Smooth muscle cell (in vitro differentiated cells): ENCODE data around the gene SKP1. TPM values are rescaled to one million over a fixed set of nuclear protein-coding genes. Genes with fewer than 3 reads are reported as not detected.

Experiments used
- DNase-seq: peaks from one replicate; lab custom pipeline; 2025; ENCODE audit not compliant: unreplicated experiment; lab: John Stamatoyannopoulos, UW
- H2AFZ ChIP-seq: fragments of 200-600 bp; sonication (generic); 2 replicates; pipeline ENCODE4 v1.6.0; 2016; ENCODE audit warnings: antibody characterized with exemption, low read depth, mild to moderate bottlenecking
- H3F3A ChIP-seq: fragments of 200-600 bp; sonication (generic); 2 replicates; pipeline ENCODE4 v1.6.0; 2017; ENCODE audit warnings: antibody characterized with exemption, low read depth
- H3K27ac ChIP-seq: fragments of 200-600 bp; sonication (generic); 2 replicates; pipeline ENCODE4 v1.5.1; 2016; ENCODE audit warnings: low read depth, mild to moderate bottlenecking
- H3K27me3 ChIP-seq: fragments of 200-600 bp; sonication (generic); 2 replicates; pipeline ENCODE4 v1.6.1; 2016; ENCODE audit warnings: low read depth, mild to moderate bottlenecking
- H3K36me3 ChIP-seq: fragments of 200-600 bp; sonication (generic); 2 replicates; pipeline ENCODE4 v1.5.1; 2016; ENCODE audit warnings: low read depth
- H3K4me1 ChIP-seq: fragments of 200-600 bp; sonication (generic); 2 replicates; pipeline ENCODE4 v1.5.1; 2016; ENCODE audit warnings: low read depth
- H3K4me2 ChIP-seq: fragments of 200-600 bp; sonication (generic); 2 replicates; pipeline ENCODE4 v1.6.0; 2016; ENCODE audit warnings: mild to moderate bottlenecking
- H3K4me3 ChIP-seq: fragments of 200-600 bp; sonication (generic); 2 replicates; pipeline ENCODE4 v1.5.1; 2016; ENCODE audit warnings: mild to moderate bottlenecking
- H3K79me2 ChIP-seq: fragments of 200-600 bp; sonication (generic); 2 replicates; pipeline ENCODE4 v1.6.0; 2016; ENCODE audit warnings: low read depth, mild to moderate bottlenecking
- H3K9ac ChIP-seq: fragments of 200-600 bp; sonication (generic); 2 replicates; pipeline ENCODE4 v1.6.0; 2016; ENCODE audit warnings: low read depth
- H3K9me3 ChIP-seq: fragments of 200-600 bp; sonication (generic); replicated peaks from 2 replicates; pipeline ENCODE4 v1.5.1; 2016; ENCODE audit warnings: low read depth
- H4K20me1 ChIP-seq: fragments of 200-600 bp; sonication (generic); 2 replicates; pipeline ENCODE4 v1.6.0; 2016; ENCODE audit warnings: low read depth
- WGBS: methylation state at CpG from one replicate; pipeline ENCODE4 v1.1.7; 2016; ENCODE audit warnings: low lambda C conversion rate; 5-methylcytosine and 5-hydroxymethylcytosine counted together
- polyA plus RNA-seq: library from polyadenylated mRNA; unstranded; fragments of >200 nt; fragmentation: Nextera tagmentation; extraction: Ambion mirVana; gene quantifications from 2 replicates; pipeline ENCODE4 v1.2.1, GENCODE V29; 2016
- total RNA-seq: library from RNA; depleted of rRNA; stranded (reverse); fragments of >200 nt; gene quantifications from 2 replicates; pipeline ENCODE4 v1.2.3, GENCODE V29; 2014
- TF ChIP-seq, protein P1 (sequence below): fragments of 200-600 bp; sonication (generic); IDR thresholded peaks from 2 replicates; pipeline ENCODE4 v1.5.1; 2017; ENCODE audit warnings: borderline replicate concordance, mild to moderate bottlenecking, antibody characterized with exemption; ENCODE audit not compliant: insufficient read depth, poor library complexity, severe bottlenecking

Gene SKP1
- total and polyA plus RNA-seq, 2 experiments from 2014 or later, result 620 to 739 TPM

DNA sequence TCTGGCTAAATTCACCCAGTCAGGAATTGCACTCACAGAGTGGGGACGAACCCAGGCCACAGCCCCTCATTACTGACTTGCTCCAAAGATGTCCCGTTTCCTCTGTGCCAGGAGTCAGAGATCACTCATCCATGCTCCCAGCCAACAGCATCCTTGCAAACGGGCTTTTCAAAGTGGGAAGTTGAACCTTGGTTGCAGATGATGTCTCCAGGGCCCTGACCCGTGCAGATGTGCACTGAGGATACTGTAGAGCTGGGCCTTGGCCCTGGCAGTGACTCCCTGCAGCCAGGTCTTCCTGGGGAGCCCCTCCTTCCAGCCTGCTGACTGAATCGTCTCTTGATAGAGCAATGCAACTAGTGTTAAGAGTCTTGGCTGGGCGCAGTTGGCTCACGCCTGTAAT is 40.0 kb downstream of the SKP1 start:
- Histone ChIP-seq H3K4me3 (no peak overlapping the region), H2AFZ (no peak overlapping the region), H3F3A (no peaks in the 10 kb centered on the region), H3K9ac (no peak overlapping the region), H3K27me3 (no peaks in the 10 kb centered on the region), H3K27ac (no peak overlapping the region), H3K4me2 (no peak overlapping the region), H3K79me2 (peaks cover 5% of the 10 kb centered on the region), H3K9me3 (no peaks in the 10 kb centered on the region), H4K20me1 (peaks cover 100% of the 10 kb centered on the region), H3K36me3 (no peaks in the 10 kb centered on the region), H3K4me1 (no peaks in the 10 kb centered on the region)
- 96% methylated on average over 7 of the region's 7 CpGs for WGBS
- DNase-seq, result no peak
- TF ChIP-seq, protein P1, sequence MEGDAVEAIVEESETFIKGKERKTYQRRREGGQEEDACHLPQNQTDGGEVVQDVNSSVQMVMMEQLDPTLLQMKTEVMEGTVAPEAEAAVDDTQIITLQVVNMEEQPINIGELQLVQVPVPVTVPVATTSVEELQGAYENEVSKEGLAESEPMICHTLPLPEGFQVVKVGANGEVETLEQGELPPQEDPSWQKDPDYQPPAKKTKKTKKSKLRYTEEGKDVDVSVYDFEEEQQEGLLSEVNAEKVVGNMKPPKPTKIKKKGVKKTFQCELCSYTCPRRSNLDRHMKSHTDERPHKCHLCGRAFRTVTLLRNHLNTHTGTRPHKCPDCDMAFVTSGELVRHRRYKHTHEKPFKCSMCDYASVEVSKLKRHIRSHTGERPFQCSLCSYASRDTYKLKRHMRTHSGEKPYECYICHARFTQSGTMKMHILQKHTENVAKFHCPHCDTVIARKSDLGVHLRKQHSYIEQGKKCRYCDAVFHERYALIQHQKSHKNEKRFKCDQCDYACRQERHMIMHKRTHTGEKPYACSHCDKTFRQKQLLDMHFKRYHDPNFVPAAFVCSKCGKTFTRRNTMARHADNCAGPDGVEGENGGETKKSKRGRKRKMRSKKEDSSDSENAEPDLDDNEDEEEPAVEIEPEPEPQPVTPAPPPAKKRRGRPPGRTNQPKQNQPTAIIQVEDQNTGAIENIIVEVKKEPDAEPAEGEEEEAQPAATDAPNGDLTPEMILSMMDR, result no peak

DNA sequence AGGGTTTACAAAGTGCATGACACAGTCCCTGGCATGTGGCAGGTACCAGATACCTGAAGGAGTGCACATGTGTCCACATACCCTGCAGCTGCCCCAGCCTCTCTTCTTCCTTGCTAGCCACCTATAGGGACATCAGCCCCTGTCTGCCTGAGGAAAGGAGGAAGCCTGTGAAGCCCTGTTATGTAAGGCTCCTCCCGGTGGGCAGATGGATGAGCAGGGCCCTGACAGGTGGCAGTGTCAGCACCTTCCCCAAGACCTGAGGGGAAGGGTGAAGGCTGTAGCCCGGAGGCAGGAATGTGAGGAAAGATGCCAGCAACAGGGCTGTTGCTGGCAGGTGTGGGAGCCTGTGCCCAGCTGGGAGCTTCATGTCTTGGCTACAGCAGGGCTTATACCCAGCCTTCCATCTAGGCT is 40.5 kb downstream of the SKP1 start:
- H3F3A ChIP-seq, result no peaks in the 10 kb centered on the region
- H3K27ac ChIP-seq, result no peak overlapping the region
- H3K4me2 ChIP-seq, result no peak overlapping the region
- 86% methylated on average over 2 of the region's 2 CpGs for WGBS
- no peak overlapping the region for H2AFZ ChIP-seq
- H3K79me2 ChIP-seq, result peaks cover 5% of the 10 kb centered on the region
- no peak overlapping the region for H3K9ac ChIP-seq
- no peaks in the 10 kb centered on the region for H3K4me1 ChIP-seq
- H4K20me1 ChIP-seq, result peaks cover 100% of the 10 kb centered on the region
- H3K9me3 ChIP-seq, result no peaks in the 10 kb centered on the region
- H3K36me3 ChIP-seq, result no peaks in the 10 kb centered on the region
- no peaks in the 10 kb centered on the region for H3K27me3 ChIP-seq
- H3K4me3 ChIP-seq, result no peak overlapping the region
- no peak for DNase-seq
- TF ChIP-seq, protein P1, result no peak

DNA sequence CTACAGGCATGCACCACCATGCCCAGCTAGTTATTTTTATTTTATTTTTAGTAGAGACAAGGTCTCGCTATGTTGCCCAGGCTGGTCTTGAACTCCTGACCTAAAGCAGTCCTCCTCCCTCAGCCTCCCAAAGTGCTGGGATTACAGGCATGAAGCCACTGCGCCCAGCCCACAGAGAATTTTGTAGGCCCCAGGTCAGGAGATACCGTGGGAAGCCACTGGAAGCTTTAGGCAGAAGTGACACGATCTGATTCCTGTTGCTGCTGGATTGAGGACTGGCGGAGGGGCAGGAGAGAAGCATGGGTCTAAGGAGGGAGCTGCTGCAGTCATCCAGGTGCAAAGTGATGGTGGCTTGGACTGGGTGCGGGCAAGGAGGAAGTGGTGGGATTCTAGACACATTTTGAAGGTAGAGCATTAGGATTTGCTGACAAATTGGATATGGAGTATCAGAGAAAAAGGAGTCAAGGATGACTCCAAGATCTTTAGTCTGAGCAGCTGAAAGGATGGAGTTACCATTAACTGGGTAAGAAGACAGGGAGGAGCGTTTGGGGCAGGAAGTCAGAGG is 41.6 kb downstream of the SKP1 start:
- Histone ChIP-seq H2AFZ (no peak overlapping the region), H3K4me3 (no peak overlapping the region), H3K9ac (no peak overlapping the region), H3K4me1 (no peaks in the 10 kb centered on the region), H3K27me3 (no peaks in the 10 kb centered on the region), H3K27ac (no peak overlapping the region), H3F3A (no peaks in the 10 kb centered on the region), H4K20me1 (peaks cover 100% of the 10 kb centered on the region), H3K36me3 (no peaks in the 10 kb centered on the region), H3K4me2 (no peak overlapping the region), H3K9me3 (no peaks in the 10 kb centered on the region), H3K79me2 (peaks cover 5% of the 10 kb centered on the region)
- TF ChIP-seq, protein P1, result no peak
- WGBS, result 98% methylated on average over 7 of the region's 7 CpGs
- no peak for DNase-seq

DNA sequence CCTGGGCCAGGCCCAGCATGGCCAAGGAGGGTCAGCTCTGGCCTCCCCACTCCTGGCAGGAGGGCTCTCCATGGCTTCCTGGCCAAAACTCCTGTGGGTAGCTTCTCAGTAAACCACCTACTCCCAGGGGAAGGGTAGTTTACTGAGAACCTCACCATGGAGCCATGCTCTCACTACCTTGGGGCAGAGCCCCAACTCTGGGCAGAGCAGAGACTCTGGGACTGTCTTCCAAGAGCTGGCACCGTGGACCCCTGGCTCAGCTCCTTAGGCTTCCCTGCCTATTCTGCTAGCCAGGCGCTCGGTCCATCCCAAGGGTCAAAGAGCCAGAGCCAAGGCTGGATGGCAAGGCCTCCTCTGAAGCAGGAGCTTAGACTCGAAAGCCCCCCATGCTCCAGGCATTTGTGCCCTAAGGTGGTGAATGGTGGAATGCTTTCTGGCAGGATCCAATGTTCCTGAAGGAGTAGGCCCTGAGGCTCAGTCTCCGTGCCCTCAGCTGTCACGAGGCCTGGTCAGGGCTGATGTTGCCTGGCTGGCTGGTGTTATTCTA is 42.7 kb downstream of the SKP1 start:
- no peak overlapping the region for H3K9ac ChIP-seq
- peaks cover 100% of the 10 kb centered on the region for H4K20me1 ChIP-seq
- no peaks in the 10 kb centered on the region for H3K9me3 ChIP-seq
- TF ChIP-seq, protein P1, result no peak
- DNase-seq, result no peak
- no peaks in the 10 kb centered on the region for H3K36me3 ChIP-seq
- H3K4me1 ChIP-seq, result no peaks in the 10 kb centered on the region
- no peak overlapping the region for H3K4me2 ChIP-seq
- no peak overlapping the region for H3K4me3 ChIP-seq
- no peaks in the 10 kb centered on the region for H3F3A ChIP-seq
- WGBS, result 91% methylated on average over 6 of the region's 6 CpGs
- no peaks in the 10 kb centered on the region for H3K27me3 ChIP-seq
- no peak overlapping the region for H2AFZ ChIP-seq
- H3K79me2 ChIP-seq, result peaks cover 5% of the 10 kb centered on the region
- no peak overlapping the region for H3K27ac ChIP-seq
